HEK293T (cell line): ENCODE results near the gene KRT23.

Experiments used
- ARNT ChIP-seq: fragments of 450-650 bp; IDR thresholded peaks from 2 replicates; pipeline ENCODE4 v1.6.1; 2017; ENCODE audit warnings: mild to moderate bottlenecking
- BHLHE40 ChIP-seq: fragments of 450-650 bp; IDR thresholded peaks from 2 replicates; pipeline ENCODE4 v1.6.1; 2016; ENCODE audit warnings: mild to moderate bottlenecking, moderate library complexity, borderline replicate concordance
- CTBP1 ChIP-seq: fragments of 450-650 bp; IDR thresholded peaks from 2 replicates; pipeline ENCODE4 v1.6.1; 2016; ENCODE audit warnings: borderline replicate concordance
- FOXA1 ChIP-seq: fragments of 450-650 bp; IDR thresholded peaks from 2 replicates; pipeline ENCODE4 v1.6.1; 2016; ENCODE audit warnings: mild to moderate bottlenecking
- FOXK2 ChIP-seq: fragments of 450-650 bp; IDR thresholded peaks from 2 replicates; pipeline ENCODE4 v1.6.1; 2016; ENCODE audit warnings: mild to moderate bottlenecking
- FOXM1 ChIP-seq: fragments of 450-650 bp; IDR thresholded peaks from 2 replicates; pipeline ENCODE4 v1.6.1; 2017; ENCODE audit warnings: mild to moderate bottlenecking, borderline replicate concordance
- L3MBTL2 ChIP-seq: fragments of 450-650 bp; conservative IDR thresholded peaks from 2 replicates; pipeline ENCODE4 v1.6.1; 2016; ENCODE audit warnings: mild to moderate bottlenecking
- LEF1 ChIP-seq: fragments of 450-650 bp; IDR thresholded peaks from 2 replicates; pipeline ENCODE4 v1.6.1; 2017; ENCODE audit warnings: mild to moderate bottlenecking, borderline replicate concordance
- NFRKB ChIP-seq: fragments of 450-650 bp; IDR thresholded peaks from 2 replicates; pipeline ENCODE4 v1.6.1; 2016; ENCODE audit warnings: mild to moderate bottlenecking, moderate library complexity
- SP1 ChIP-seq: fragments of 450-650 bp; IDR thresholded peaks from 2 replicates; pipeline ENCODE4 v1.6.1; 2017
- SUZ12 ChIP-seq: fragments of 450-650 bp; IDR thresholded peaks from 2 replicates; pipeline ENCODE4 v1.6.1; 2016; ENCODE audit warnings: mild to moderate bottlenecking
- TARDBP ChIP-seq: fragments of 450-650 bp; IDR thresholded peaks from 2 replicates; pipeline ENCODE4 v1.6.1; 2016
- ZNF384 ChIP-seq: fragments of 450-650 bp; IDR thresholded peaks from 2 replicates; pipeline ENCODE4 v1.6.1; 2016

- TF ChIP-seq FOXK2 = no peak
- TF ChIP-seq SP1 = no peak
- TF ChIP-seq ZNF384 = no peak
- no peak for TF ChIP-seq FOXM1
- TF ChIP-seq BHLHE40 = no peak
- no peak for TF ChIP-seq LEF1
- no peak for TF ChIP-seq NFRKB
- no peak for TF ChIP-seq CTBP1
- no peak for TF ChIP-seq TARDBP
- no peak for TF ChIP-seq FOXA1
- TF ChIP-seq SUZ12 = no peak
- TF ChIP-seq L3MBTL2 = no peak
- no peak for TF ChIP-seq ARNT
Observed at GRCh38 chr17:40962059-40962561, 24.7 kb upstream of the KRT23 start.
